ENCODE results near the gene GRIP2.

The GRIP2 gene

DNA sequence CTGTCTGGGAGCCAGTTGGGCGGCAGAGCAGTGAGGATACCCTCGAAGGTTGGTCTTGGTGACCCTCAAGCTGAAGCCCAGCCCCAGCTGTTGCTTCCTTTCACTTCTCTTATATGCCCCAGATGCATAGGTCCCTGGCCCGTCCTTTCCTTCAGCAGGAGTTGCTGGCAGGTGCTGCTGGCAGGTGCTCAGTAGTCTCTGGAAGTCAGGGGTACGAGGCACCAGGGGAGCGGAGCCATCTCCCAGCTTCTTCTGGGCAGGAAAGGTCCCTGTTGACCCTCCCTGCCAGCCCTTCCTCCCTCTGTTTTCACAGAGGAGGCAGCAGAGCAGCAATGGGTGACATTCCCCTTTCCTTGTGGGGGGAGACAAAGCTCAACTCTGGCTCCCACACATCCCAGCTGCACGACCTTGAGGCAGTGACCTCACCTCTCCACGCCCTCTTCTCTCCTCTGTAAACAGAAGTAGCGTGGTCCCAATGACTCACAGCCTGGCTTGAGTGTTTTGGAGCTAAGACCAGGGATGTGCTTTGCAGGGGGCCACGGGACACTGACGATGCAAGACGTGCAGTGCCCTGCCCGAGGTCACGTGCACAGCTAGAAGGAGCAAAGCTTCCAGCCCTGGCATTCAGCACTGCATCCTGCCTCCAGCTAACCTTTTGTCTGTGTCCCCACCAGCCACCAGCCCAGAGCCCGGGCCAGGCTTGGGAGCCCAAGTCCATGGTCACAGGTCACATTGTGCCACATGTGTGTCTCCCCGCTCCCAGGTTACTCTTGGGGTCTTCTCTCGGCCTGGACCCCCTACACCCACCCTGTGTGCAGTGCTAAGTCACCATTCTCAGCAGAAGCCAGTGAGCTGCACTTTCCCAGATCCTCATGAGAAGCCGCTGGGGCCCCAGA is 88.0 kb downstream of the GRIP2 start:
- DNase-seq (ENCODE audit: low spot score): no peak
- TF ChIP-seq, protein P1, sequence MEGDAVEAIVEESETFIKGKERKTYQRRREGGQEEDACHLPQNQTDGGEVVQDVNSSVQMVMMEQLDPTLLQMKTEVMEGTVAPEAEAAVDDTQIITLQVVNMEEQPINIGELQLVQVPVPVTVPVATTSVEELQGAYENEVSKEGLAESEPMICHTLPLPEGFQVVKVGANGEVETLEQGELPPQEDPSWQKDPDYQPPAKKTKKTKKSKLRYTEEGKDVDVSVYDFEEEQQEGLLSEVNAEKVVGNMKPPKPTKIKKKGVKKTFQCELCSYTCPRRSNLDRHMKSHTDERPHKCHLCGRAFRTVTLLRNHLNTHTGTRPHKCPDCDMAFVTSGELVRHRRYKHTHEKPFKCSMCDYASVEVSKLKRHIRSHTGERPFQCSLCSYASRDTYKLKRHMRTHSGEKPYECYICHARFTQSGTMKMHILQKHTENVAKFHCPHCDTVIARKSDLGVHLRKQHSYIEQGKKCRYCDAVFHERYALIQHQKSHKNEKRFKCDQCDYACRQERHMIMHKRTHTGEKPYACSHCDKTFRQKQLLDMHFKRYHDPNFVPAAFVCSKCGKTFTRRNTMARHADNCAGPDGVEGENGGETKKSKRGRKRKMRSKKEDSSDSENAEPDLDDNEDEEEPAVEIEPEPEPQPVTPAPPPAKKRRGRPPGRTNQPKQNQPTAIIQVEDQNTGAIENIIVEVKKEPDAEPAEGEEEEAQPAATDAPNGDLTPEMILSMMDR (IDR thresholded peaks at IDR 0.05; ENCODE audit: extremely low read depth, missing control alignments): no peak

DNA sequence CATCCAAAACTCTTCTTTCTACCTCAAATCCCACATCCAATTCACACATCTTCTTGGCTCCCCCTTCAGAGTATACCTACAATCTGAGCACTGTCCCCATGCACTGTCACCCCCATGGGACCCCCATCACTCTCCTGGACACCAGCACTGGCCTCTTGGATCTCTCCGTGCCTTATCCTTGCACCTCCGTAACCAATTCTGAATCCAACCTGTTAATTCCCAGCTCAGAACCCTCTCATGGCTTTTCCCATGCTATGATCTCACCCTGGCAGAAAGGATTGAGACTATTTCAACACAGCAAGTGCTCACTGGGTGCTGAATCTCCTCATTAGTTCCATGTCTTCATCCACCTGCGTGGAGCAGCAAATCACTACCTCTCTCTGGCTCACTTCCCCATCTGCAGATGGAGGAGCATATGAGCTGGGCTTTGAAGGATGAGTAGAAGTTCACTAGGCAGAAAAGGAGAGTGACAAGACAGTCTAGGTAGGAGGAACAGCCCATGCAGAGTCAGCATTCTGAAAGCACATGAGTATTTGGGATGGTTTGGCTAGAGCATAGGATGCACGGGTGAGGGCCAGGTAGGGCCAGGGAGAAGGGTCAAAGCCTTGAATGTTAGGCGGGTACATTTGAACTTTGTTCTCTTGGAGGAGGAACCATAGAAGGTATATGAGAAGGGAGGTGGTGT is 89.1 kb downstream of the GRIP2 start:
- TF ChIP-seq, protein P1 (IDR thresholded peaks at IDR 0.05; ENCODE audit: extremely low read depth, missing control alignments): no peak

DNA sequence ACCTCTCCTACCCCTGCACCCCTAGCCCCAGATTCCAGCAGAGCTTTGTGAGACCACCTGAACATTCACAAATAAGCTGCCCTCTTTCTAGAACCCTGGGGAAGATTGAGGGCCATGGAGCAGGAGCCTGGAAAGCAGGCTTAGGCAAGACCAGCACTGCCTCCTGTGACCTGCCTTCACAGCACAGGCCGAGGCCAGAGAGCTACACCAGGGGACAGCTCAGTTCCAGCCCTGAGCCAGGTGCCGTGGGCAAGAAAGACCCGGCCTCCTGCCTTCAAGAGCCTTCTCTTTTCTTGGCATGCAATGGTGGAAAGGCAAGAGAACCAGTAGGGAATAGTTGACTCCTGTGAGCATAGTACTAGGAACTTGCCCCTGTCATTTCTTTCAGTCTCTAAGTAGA is 89.6 kb downstream of the GRIP2 start:
- DNase-seq (ENCODE audit: low spot score): no peak
- TF ChIP-seq, protein P1 (IDR thresholded peaks at IDR 0.05; ENCODE audit: extremely low read depth, missing control alignments): no peak

More for the DNA sequence above, 89.1 kb downstream of the GRIP2 start:
- DNase-seq (ENCODE audit: low spot score): no peak

DNA sequence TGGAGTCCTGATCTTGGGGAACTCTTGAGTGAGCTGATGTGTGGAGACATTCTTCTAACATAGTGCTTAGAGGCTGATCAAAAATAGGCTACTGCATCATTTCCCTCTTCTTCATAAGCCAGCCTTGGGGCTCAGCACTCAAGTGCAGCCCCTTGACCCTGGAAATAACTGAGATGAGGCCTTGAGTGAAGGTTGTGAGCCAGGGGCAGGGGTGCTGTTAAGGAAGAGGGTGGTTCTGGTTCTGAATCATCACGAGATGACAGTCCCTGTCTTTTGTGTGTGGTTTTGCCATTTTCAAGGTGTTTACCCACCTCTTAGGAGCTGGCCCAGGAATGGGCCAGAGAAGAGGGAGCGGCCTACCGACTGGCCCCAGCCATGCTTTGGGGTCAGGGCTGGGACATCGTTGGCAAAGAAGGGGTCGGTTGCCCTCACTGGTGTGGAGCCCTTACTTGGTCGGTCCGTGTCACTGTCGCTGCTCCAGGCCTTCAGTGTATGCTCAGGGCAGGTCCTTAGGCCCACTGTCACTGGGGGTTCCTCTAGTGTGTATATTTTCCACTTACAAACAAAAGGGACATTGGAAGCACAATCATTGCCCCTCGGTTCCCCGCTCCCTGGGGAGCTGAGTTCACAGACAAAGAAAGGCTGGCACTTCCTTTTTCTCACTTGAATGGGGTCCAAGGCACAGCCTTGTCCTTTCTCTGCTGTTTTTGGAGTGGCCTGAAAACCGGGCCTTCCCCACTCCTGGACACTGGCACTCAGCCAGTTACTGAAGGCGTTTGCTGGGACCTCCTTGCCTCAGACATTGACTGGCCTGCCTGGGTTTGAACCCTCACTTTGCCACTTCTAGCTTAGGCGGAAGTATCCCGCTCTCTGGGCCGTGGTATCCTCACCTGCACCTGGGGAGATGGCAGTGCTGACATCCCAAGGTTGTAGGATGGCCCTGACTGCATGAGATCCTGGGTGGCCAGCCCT is 91.1 kb downstream of the GRIP2 start:
- TF ChIP-seq, protein P1 (IDR thresholded peaks at IDR 0.05; ENCODE audit: extremely low read depth, missing control alignments): no peak
- DNase-seq (ENCODE audit: low spot score): no peak

DNA sequence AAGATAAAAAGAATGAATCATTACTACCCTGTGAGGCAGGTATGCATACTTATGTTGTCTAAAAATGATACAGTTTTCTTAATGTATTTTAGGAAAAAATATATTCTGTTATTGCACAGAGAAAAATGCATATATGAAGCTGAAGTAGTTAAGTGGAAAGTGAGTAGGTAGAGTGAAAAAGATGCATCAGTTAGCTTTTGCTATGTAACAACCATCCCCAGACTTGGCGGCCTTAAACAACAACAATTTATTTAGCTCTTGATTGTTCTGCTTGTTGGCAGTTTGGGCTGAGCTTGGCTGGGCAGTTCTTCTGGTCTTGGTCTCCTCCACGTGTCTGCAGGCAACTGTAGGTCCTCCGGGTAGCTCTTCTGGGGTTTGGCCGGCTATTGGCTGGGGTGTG is 92.1 kb downstream of the GRIP2 start:
- DNase-seq (ENCODE audit: low spot score): no peak
- TF ChIP-seq, protein P1 (IDR thresholded peaks at IDR 0.05; ENCODE audit: extremely low read depth, missing control alignments): no peak

DNA sequence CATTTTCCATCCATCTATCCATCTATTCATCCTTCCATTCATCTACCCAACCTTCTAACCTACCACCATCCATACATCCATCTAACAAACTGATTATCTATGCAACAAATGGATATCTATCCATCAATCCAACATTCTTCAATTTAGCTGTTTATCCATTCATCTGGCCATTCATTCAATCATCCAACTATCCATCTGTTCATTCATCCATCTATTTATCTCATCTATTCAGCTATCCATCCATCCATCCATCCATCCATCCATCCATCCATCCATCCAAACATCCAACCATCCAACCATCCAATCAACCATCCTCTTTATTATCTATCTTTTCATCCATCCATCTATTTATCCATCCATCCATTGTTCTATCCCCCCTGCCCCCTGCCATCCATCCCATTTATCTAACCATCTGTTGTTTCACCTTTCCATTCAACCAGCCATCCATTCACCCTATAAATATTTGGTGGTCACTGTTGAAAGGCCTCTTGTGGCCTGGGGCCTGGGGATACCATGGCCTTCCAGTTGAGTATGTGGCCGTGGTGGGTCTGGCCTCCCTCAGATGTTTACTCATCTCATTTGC is 93.1 kb downstream of the GRIP2 start:
- TF ChIP-seq, protein P1 (IDR thresholded peaks at IDR 0.05; ENCODE audit: extremely low read depth, missing control alignments): no peak
- no peak for DNase-seq (ENCODE audit: low spot score)
